Neuronal stem cell (in vitro differentiated cells): ENCODE results near the gene FXYD3.

ENCODE experiments used
- DNase-seq: peaks from one replicate; pipeline ENCODE4 v3.0.0-alpha.2; 2013; ENCODE audit warnings: low spot score
- H2AFZ ChIP-seq: one replicate; pipeline ENCODE4 v1.6.1; 2013; ENCODE audit warnings: mild to moderate bottlenecking, low read length, inconsistent platforms
- H2AK5ac ChIP-seq: 2 replicates; pipeline ENCODE4 v1.6.1; 2013; ENCODE audit warnings: low read depth, mild to moderate bottlenecking, inconsistent platforms, low read length, moderate library complexity, mixed read lengths
- H2BK120ac ChIP-seq: 2 replicates; pipeline ENCODE4 v1.6.1; 2013; ENCODE audit warnings: low read depth, mild to moderate bottlenecking, inconsistent platforms, low read length, moderate library complexity, mixed read lengths
- H2BK12ac ChIP-seq: one replicate; pipeline ENCODE4 v1.6.1; 2013; ENCODE audit warnings: low read length, inconsistent platforms
- H2BK15ac ChIP-seq: 2 replicates; pipeline ENCODE4 v1.6.1; 2013; ENCODE audit warnings: mild to moderate bottlenecking, low read length, inconsistent platforms, mixed read lengths
- H2BK5ac ChIP-seq: one replicate; pipeline ENCODE4 v1.6.1; 2013; ENCODE audit warnings: inconsistent platforms, mild to moderate bottlenecking, low read length, moderate library complexity
- H3K14ac ChIP-seq: one replicate; pipeline ENCODE4 v1.6.1; 2013; ENCODE audit warnings: low read length, inconsistent platforms
- H3K18ac ChIP-seq: 2 replicates; pipeline ENCODE4 v1.6.1; 2013; ENCODE audit warnings: low read length, inconsistent platforms
- H3K23ac ChIP-seq: 2 replicates; pipeline ENCODE4 v1.6.1; 2013; ENCODE audit warnings: low read depth, mild to moderate bottlenecking, mixed read lengths, low read length, inconsistent platforms; ENCODE audit not compliant: poor library complexity
- H3K27ac ChIP-seq: replicated peaks from 3 replicates; pipeline ENCODE4 v1.5.1; 2013; ENCODE audit warnings: low read length, inconsistent platforms
- H3K27me3 ChIP-seq, 3 experiments: 2 replicates each; pipeline ENCODE4 v1.6.1; 2013; ENCODE audit warnings: low read length in 3 of 3, mild to moderate bottlenecking in 2 of 3, inconsistent platforms in 1 of 3, low read depth in 1 of 3, mixed read lengths in 1 of 3, moderate library complexity in 1 of 3; ENCODE audit not compliant: control insufficient read depth in 3 of 3, insufficient read depth in 3 of 3
- H3K36me3 ChIP-seq, 2 donors: replicated peaks in 1 of 2; 2 replicates each; pipeline ENCODE4 v1.6.1; 2013; ENCODE audit warnings: low read length in 2 of 2; ENCODE audit not compliant: control insufficient read depth in 2 of 2, insufficient read depth in 2 of 2
- H3K4ac ChIP-seq: 2 replicates; pipeline ENCODE4 v1.6.1; 2013; ENCODE audit warnings: inconsistent platforms, mild to moderate bottlenecking, low read length, moderate library complexity
- H3K4me1 ChIP-seq, 2 donors: 1 replicate in 1 of 2; 2 replicates in 1 of 2; pipeline ENCODE4 v1.6.1; 2013; ENCODE audit warnings: low read length in 2 of 2, low read depth in 1 of 2; ENCODE audit not compliant: control insufficient read depth in 2 of 2, insufficient read depth in 1 of 2
- H3K4me2 ChIP-seq: one replicate; pipeline ENCODE4 v1.6.1; 2013; ENCODE audit warnings: mild to moderate bottlenecking, low read length, inconsistent platforms; ENCODE audit not compliant: insufficient read depth, poor library complexity, severe bottlenecking
- H3K4me3 ChIP-seq, 2 donors: 2 replicates each; pipeline ENCODE4 v1.5.1; 2013; ENCODE audit warnings: low read length in 2 of 2, mild to moderate bottlenecking in 2 of 2, inconsistent platforms in 1 of 2, moderate library complexity in 1 of 2
- H3K79me1 ChIP-seq: one replicate; pipeline ENCODE4 v1.6.1; 2013; ENCODE audit warnings: low read depth, mild to moderate bottlenecking, inconsistent platforms, low read length, moderate library complexity
- H3K9ac ChIP-seq: one replicate; pipeline ENCODE4 v1.6.1; 2013; ENCODE audit warnings: mild to moderate bottlenecking, low read depth, low read length, inconsistent platforms; ENCODE audit not compliant: poor library complexity
- H3K9me3 ChIP-seq, 2 donors: replicated peaks in 1 of 2; 2 replicates each; pipeline versions ENCODE3 to v1.6.1; 2013; ENCODE audit warnings: low read length in 2 of 2, mild to moderate bottlenecking in 2 of 2, inconsistent platforms in 1 of 2, low read depth in 1 of 2, mixed read lengths in 1 of 2, moderate library complexity in 1 of 2; ENCODE audit not compliant: control insufficient read depth in 2 of 2, insufficient read depth in 1 of 2
- H4K8ac ChIP-seq: one replicate; pipeline ENCODE4 v1.6.1; 2013; ENCODE audit warnings: low read depth, mild to moderate bottlenecking, inconsistent platforms, low read length, moderate library complexity
- H4K91ac ChIP-seq: one replicate; pipeline ENCODE4 v1.6.1; 2013; ENCODE audit warnings: low read length, low read depth, mild to moderate bottlenecking, inconsistent platforms; ENCODE audit not compliant: poor library complexity
- WGBS, 2 donors: extraction: QIAGEN DNeasy Blood & Tissue Kit; methylation state at CpG; one replicate each; pipeline ENCODE4 v1.1.7; 2013; ENCODE audit warnings: missing lambda C conversion rate in 2 of 2, mixed read lengths in 1 of 2; ENCODE audit not compliant: insufficient read length in 2 of 2, insufficient replicate concordance in 1 of 2; ENCODE audit errors: extremely low coverage in 2 of 2; 5-methylcytosine and 5-hydroxymethylcytosine counted together

Gene FXYD3

DNA sequence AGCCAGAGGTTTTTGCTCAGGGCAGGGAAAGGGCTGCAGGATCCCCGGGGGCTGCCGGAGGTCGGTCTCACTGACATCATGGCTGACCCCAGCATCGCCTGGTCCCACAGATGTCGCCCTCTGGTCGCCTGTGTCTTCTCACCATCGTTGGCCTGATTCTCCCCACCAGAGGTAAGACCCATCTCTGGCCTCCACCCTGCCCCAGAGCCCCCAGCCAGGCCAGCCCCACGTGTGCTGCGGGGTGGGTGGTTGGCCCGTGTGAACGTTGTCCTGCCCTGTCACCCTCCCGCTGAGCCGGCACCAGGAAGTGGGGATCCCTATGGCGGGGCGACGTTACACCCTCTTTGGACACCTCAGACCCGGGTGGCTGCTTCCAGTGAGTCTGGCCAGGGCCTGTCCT lies 39.8 kb downstream of the FXYD3 start:
- no peak overlapping the region for H2BK120ac ChIP-seq
- H2BK12ac ChIP-seq: no peak overlapping the region
- H3K4me2 ChIP-seq: peak overlapping the region; percentile 86
- H3K27me3 ChIP-seq: peaks cover 7 to 72% (median 31%) of the 10 kb centered on the region in 3 experiments
- peak overlapping the region; percentile 94 for H3K18ac ChIP-seq
- no CpG with 5 or more reads among the region's 17 CpGs for WGBS, 2 donors
- peak overlapping the region; percentile 84 for H2BK15ac ChIP-seq
- no peak for DNase-seq
- peak overlapping the region; percentile 77 for H3K23ac ChIP-seq
- no peak overlapping the region for H3K27ac ChIP-seq
- H3K79me1 ChIP-seq: no peaks in the 10 kb centered on the region
- peak overlapping the region; percentile 86 for H2AFZ ChIP-seq
- no peak overlapping the region for H3K14ac ChIP-seq
- no peaks in the 10 kb centered on the region for H3K36me3 ChIP-seq
- no peak overlapping the region for H4K8ac ChIP-seq
- no peak overlapping the region for H4K91ac ChIP-seq
- H2AK5ac ChIP-seq: peak overlapping the region; percentile 89
- no peaks in the 10 kb centered on the region for H3K9me3 ChIP-seq
- no peak overlapping the region for H3K4me3 ChIP-seq
- H3K4ac ChIP-seq: no peak overlapping the region
- peaks cover 2 to 13% of the 10 kb centered on the region in 2 donors for H3K4me1 ChIP-seq
- H3K9ac ChIP-seq: peak overlapping the region; percentile 33
- peak overlapping the region; percentile 62 for H2BK5ac ChIP-seq

DNA sequence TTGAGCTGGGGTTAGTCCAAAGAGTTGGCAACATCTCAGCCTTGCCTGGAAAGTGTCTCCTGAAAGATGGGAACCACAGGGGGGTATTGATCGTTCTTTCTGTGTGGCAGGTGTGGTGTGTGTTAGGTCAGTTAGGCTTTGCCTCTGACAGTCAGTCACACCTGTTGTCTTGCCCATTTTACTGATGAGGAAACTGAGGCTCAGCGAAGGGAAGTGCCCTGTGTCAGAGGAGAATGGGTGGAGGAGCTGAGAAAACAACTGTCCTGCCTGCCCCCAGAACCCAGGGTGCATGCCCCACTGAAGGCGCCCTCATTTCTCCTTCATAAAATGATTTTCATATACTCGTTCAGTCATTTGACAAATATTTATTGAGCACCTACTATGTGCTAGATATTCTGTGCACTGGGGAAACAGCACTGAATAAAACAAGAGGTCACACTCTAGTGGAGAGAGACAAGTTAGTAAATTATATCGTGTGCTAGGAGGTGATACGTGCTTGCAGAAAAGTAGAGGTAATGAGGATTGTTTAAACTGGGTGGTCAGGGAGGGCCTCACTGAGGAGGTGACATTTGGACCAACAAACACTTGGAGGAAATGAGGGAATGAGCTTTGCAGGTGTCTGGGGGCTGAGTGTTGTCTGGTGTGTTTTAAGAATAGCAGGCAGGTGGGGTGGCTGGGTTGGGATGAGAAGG lies 40.5 kb downstream of the FXYD3 start:
- no peak overlapping the region for H3K4ac ChIP-seq
- H2BK12ac ChIP-seq: no peak overlapping the region
- no peak overlapping the region for H3K14ac ChIP-seq
- H2AK5ac ChIP-seq: peak overlapping the region; percentile 89
- no peak for DNase-seq
- H3K9me3 ChIP-seq: no peaks in the 10 kb centered on the region
- H3K36me3 ChIP-seq: no peaks in the 10 kb centered on the region
- H4K91ac ChIP-seq: no peak overlapping the region
- no peak overlapping the region for H3K4me3 ChIP-seq
- H2BK5ac ChIP-seq: no peak overlapping the region
- H2BK120ac ChIP-seq: no peak overlapping the region
- WGBS, 2 donors: no CpG with 5 or more reads among the region's 6 CpGs
- no peaks in the 10 kb centered on the region for H3K79me1 ChIP-seq
- no peak overlapping the region for H3K9ac ChIP-seq
- no peak overlapping the region for H3K18ac ChIP-seq
- H2BK15ac ChIP-seq: no peak overlapping the region
- no peak overlapping the region for H2AFZ ChIP-seq
- peaks cover 2 to 13% of the 10 kb centered on the region in 2 donors for H3K4me1 ChIP-seq
- no peak overlapping the region for H3K23ac ChIP-seq
- no peak overlapping the region for H4K8ac ChIP-seq
- peaks cover 7 to 65% (median 31%) of the 10 kb centered on the region in 3 experiments for H3K27me3 ChIP-seq
- H3K27ac ChIP-seq: no peak overlapping the region
- H3K4me2 ChIP-seq: no peak overlapping the region

DNA sequence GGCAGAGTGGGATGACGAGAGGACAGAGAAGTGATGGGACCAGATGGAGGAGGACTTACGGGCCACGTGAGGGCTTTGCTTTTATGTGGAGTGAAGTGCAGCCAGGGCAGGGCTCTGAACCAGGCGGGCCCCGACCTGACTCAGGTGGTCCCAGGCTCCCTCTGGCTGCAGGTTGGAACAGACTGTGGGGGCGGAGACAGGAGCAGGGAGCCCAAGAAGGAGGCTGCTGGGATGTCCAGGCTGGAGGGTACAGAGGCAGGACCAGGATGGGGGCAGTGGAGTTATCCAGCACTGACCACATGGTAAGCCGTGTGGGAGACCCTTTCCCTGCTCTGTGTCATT lies 41.0 kb downstream of the FXYD3 start:
- no peak for DNase-seq
- WGBS, 2 donors: no CpG with 5 or more reads among the region's 7 CpGs

DNA sequence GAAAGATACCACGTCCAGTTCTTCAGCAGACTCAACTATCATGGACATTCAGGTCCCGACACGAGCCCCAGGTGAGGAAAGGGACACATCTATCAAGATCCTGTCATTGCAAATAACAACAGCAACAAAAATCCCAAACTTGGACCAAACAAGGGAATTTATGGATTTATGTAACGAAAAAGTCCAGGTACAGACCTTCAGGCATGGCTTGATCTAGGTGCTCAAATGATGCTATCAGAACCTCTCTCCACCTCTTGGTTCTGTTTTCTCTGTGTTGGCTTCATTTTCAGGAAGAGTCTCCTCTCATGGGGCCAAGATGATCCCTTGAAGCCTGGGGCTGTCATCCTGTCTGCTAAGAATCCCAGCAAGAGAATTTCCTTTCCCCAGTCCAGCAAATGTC lies 41.8 kb downstream of the FXYD3 start:
- Histone ChIP-seq H2AK5ac (no peak overlapping the region), H3K23ac (no peak overlapping the region), H2AFZ (no peak overlapping the region), H3K27ac (no peak overlapping the region), H3K9me3 (no peaks in the 10 kb centered on the region), H2BK12ac (no peak overlapping the region), H4K91ac (no peak overlapping the region), H2BK15ac (no peak overlapping the region), H3K4me3 (no peak overlapping the region), H3K14ac (no peak overlapping the region), H3K79me1 (no peaks in the 10 kb centered on the region), H3K4me1 (peaks cover 2 to 13% of the 10 kb centered on the region in 2 donors), H3K9ac (no peak overlapping the region), H2BK120ac (no peak overlapping the region), H3K27me3 (peaks cover 7 to 57% (median 29%) of the 10 kb centered on the region in 3 experiments), H4K8ac (no peak overlapping the region), H3K18ac (no peak overlapping the region), H3K4me2 (no peak overlapping the region), H3K4ac (no peak overlapping the region), H3K36me3 (no peaks in the 10 kb centered on the region), H2BK5ac (no peak overlapping the region)
- WGBS, 2 donors: no CpG with 5 or more reads among the region's 4 CpGs
- DNase-seq: no peak

More for the DNA sequence above, 41.0 kb downstream of the FXYD3 start:
- no peak overlapping the region for H3K4me2 ChIP-seq
- no peak overlapping the region for H3K18ac ChIP-seq
- H2BK5ac ChIP-seq: no peak overlapping the region
- no peak overlapping the region for H2BK120ac ChIP-seq
- H2BK15ac ChIP-seq: no peak overlapping the region
- H4K8ac ChIP-seq: no peak overlapping the region
- H3K9ac ChIP-seq: no peak overlapping the region
- no peak overlapping the region for H3K4ac ChIP-seq
- no peak overlapping the region for H3K27ac ChIP-seq
- H3K36me3 ChIP-seq: no peaks in the 10 kb centered on the region
- no peak overlapping the region for H3K14ac ChIP-seq
- H3K4me1 ChIP-seq: peaks cover 2 to 13% of the 10 kb centered on the region in 2 donors
- no peak overlapping the region for H2AFZ ChIP-seq
- no peak overlapping the region for H2BK12ac ChIP-seq
- H4K91ac ChIP-seq: no peak overlapping the region
- H3K9me3 ChIP-seq: no peaks in the 10 kb centered on the region
- H3K4me3 ChIP-seq: no peak overlapping the region
- H2AK5ac ChIP-seq: no peak overlapping the region
- H3K79me1 ChIP-seq: no peaks in the 10 kb centered on the region
- no peak overlapping the region for H3K23ac ChIP-seq
- peaks cover 7 to 60% (median 29%) of the 10 kb centered on the region in 3 experiments for H3K27me3 ChIP-seq
